ENCODE measurements around the gene LTBP1.
"Not testable (repeated sequence)": the region's sequence is repeated elsewhere in the genome, so short reads cannot be mapped to it uniquely, and the experiment has no call there.

LTBP1 gene

GRCh38 chr2:33420726-33421125, 474.0 kb downstream of the LTBP1 start:
- H3K27ac Mint-ChIP-seq, result no peak overlapping the region
- peaks cover 7% of the 10 kb centered on the region for H3K27me3 Mint-ChIP-seq
- H3K4me3 Mint-ChIP-seq, result no peak overlapping the region
- H3K4me1 Mint-ChIP-seq (ENCODE audit: low read depth), result no peaks in the 10 kb centered on the region
- no peaks in the 10 kb centered on the region for H3K36me3 Mint-ChIP-seq
- no peaks in the 10 kb centered on the region for H3K9me3 Mint-ChIP-seq (ENCODE audit: low read depth)

DNA sequence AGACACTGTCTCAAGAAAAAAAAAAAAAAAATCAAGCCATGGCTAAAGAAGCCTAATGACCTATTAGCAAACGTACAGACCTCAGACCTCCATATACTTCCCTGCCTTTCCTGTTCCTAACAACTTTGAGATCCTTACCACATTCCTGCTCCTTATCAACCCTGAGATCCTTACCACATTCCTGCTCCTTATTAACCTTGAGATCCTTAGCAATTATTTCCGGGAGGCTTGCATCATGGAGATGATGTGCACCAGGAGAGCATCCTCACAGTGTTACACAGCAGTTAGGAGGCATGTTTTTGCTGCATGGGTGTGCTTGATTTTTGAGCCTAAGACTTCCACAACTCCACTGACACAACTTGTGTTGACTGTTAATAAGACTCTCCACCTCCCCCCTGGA, 475.1 kb downstream of the LTBP1 start:
- Mint-ChIP-seq H3K4me3 (no peak overlapping the region), H3K4me1 (ENCODE audit: low read depth) (no peaks in the 10 kb centered on the region), H3K9me3 (ENCODE audit: low read depth) (no peaks in the 10 kb centered on the region), H3K36me3 (no peaks in the 10 kb centered on the region), H3K27me3 (peaks cover 7% of the 10 kb centered on the region), H3K27ac (no peak overlapping the region)

GRCh38 chr2:33425161-33425560, 478.4 kb downstream of the LTBP1 start:
- Mint-ChIP-seq H3K4me1 (ENCODE audit: low read depth) (no peaks in the 10 kb centered on the region), H3K27me3 (peaks cover 1% of the 10 kb centered on the region), H3K36me3 (no peaks in the 10 kb centered on the region), H3K9me3 (ENCODE audit: low read depth) (no peaks in the 10 kb centered on the region), H3K27ac (no peak overlapping the region), H3K4me3 (no peak overlapping the region)

- Mint-ChIP-seq H3K9me3 (ENCODE audit: low read depth) (no peaks in the 10 kb centered on the region), H3K27me3 (peaks cover 1% of the 10 kb centered on the region), H3K36me3 (no peaks in the 10 kb centered on the region), H3K27ac (no peak overlapping the region), H3K4me1 (ENCODE audit: low read depth) (no peaks in the 10 kb centered on the region), H3K4me3 (no peak overlapping the region)
These were observed 478.9 kb downstream of the LTBP1 start for GRCh38 chr2:33425586-33426031.

- H3K27ac Mint-ChIP-seq, result no peak overlapping the region
- no peaks in the 10 kb centered on the region for H3K4me1 Mint-ChIP-seq (ENCODE audit: low read depth)
- peaks cover 1% of the 10 kb centered on the region for H3K27me3 Mint-ChIP-seq
- H3K36me3 Mint-ChIP-seq, result no peaks in the 10 kb centered on the region
- no peaks in the 10 kb centered on the region for H3K9me3 Mint-ChIP-seq (ENCODE audit: low read depth)
- H3K4me3 Mint-ChIP-seq, result no peak overlapping the region
These were observed 480.0 kb downstream of the LTBP1 start for GRCh38 chr2:33426666-33427231.

DNA sequence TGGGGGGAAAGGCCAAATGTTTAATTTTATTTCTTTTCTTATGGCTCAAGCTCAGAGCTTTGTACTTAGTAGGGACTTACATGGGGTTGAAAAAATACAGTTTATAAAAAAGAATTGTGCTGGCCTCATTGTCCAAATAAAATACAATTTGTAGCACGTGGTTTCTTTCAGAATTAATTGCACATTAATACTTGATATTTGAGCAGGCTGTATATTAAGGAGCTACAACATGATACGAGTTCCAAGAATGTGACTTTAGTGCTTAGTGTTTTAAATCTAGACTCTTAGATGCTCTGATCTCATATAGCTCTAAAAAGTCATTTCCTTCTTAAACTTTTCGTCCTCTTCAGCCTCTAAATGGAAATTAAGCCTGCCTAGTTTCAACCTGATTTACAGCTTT, 483.3 kb downstream of the LTBP1 start:
- no peaks in the 10 kb centered on the region for H3K4me1 Mint-ChIP-seq (ENCODE audit: low read depth)
- H3K9me3 Mint-ChIP-seq (ENCODE audit: low read depth), result no peaks in the 10 kb centered on the region
- H3K36me3 Mint-ChIP-seq, result peaks cover 2% of the 10 kb centered on the region
- no peak overlapping the region for H3K4me3 Mint-ChIP-seq
- no peak overlapping the region for H3K27ac Mint-ChIP-seq
- H3K27me3 Mint-ChIP-seq, result peaks cover 4% of the 10 kb centered on the region

DNA sequence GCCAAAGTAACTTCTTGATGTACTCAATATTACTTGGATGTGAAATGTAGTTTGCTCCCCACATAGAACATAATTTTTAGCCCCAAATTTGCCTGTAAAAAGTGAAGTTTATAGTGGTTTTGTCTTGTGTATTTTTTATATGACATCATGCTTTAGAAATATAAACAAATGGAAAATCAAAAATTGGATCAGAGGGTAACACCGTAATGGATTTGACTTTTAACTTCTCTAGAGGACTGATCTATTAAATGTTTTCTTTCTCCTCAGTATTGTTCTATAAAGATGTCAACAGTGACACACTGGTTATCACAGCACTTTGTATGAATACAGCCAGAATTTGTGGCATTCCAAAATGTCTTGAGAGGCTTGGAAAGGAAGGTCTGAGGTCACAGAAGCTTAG, 484.1 kb downstream of the LTBP1 start:
- Mint-ChIP-seq H3K9me3 (ENCODE audit: low read depth) (no peaks in the 10 kb centered on the region), H3K4me3 (no peak overlapping the region), H3K27ac (no peak overlapping the region), H3K36me3 (peaks cover 2% of the 10 kb centered on the region), H3K4me1 (ENCODE audit: low read depth) (no peaks in the 10 kb centered on the region), H3K27me3 (peaks cover 4% of the 10 kb centered on the region)

- Mint-ChIP-seq H3K4me3 (no peak overlapping the region), H3K27ac (no peak overlapping the region), H3K4me1 (ENCODE audit: low read depth) (no peaks in the 10 kb centered on the region), H3K9me3 (ENCODE audit: low read depth) (no peaks in the 10 kb centered on the region), H3K36me3 (peaks cover 2% of the 10 kb centered on the region), H3K27me3 (peaks cover 6% of the 10 kb centered on the region)
These were observed 486.1 kb downstream of the LTBP1 start for GRCh38 chr2:33432871-33433270.

GRCh38 chr2:33433279-33434235, 486.8 kb downstream of the LTBP1 start:
- Mint-ChIP-seq H3K27ac (no peak overlapping the region), H3K36me3 (peaks cover 2% of the 10 kb centered on the region), H3K4me3 (no peak overlapping the region), H3K9me3 (ENCODE audit: low read depth) (no peaks in the 10 kb centered on the region), H3K4me1 (ENCODE audit: low read depth) (no peaks in the 10 kb centered on the region), H3K27me3 (peaks cover 6% of the 10 kb centered on the region)

DNA sequence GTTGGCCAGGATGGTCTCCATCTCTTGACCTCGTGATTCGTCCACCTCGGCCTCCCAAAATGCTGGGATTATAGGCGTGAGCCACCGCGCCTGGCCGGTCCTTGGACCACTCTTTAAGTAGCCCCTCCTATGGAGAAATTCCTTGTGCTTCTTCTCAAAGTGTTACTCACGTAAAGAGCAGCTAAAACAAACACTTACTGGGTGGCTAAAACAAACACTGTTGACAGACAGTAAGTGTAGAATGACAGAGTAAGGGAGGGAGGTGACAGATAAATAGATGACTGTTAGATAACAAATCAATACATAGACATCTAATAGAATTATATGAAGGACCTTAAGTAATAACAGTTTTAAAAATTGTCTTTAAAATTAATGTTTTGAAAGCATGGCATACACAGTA, 488.8 kb downstream of the LTBP1 start:
- Mint-ChIP-seq H3K9me3 (ENCODE audit: low read depth) (no peaks in the 10 kb centered on the region), H3K4me1 (ENCODE audit: low read depth) (no peaks in the 10 kb centered on the region), H3K27me3 (peaks cover 6% of the 10 kb centered on the region), H3K4me3 (no peak overlapping the region), H3K36me3 (peaks cover 2% of the 10 kb centered on the region), H3K27ac (no peak overlapping the region)

DNA sequence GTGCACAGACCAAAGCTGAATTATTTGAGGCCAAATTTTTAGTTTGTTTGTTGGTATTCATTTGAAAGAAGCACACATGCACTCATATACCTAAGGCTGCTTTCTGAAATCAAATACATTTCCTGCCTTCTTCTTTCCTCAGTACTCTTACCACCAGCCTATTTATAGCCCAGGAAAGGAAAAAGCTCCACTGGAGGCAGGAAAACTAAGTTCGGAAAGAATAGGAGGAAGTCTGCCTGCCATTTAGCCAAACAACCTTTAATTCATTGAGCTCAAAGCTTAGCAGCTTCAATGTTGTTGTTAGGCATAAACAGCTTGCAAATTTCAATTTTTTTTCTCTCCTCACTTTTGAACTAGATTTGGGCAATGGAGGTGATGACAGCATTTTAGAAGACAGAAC, 489.3 kb downstream of the LTBP1 start:
- H3K4me1 Mint-ChIP-seq (ENCODE audit: low read depth), result no peaks in the 10 kb centered on the region
- H3K4me3 Mint-ChIP-seq, result no peak overlapping the region
- H3K27me3 Mint-ChIP-seq, result peaks cover 6% of the 10 kb centered on the region
- no peaks in the 10 kb centered on the region for H3K9me3 Mint-ChIP-seq (ENCODE audit: low read depth)
- peaks cover 2% of the 10 kb centered on the region for H3K36me3 Mint-ChIP-seq
- no peak overlapping the region for H3K27ac Mint-ChIP-seq

DNA sequence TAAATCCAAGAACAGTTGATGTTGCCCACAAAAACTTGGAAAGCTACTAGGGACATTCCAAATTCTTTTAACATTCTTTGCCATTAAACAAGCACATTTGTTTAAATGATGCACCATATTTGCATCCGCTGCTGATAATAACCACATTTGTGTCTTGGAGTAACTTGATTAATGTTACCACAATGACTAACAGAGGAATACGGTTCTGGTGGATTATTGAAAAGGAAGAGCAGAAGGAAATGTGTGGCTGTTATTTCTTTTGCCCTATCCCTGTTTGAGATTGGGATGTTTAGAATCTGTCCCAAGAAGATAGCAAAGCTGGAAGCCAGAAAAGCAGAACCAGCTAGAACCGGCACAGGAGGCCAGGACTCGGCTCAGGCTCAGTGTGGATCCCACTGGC, 490.5 kb downstream of the LTBP1 start:
- H3K27me3 Mint-ChIP-seq, result peaks cover 3% of the 10 kb centered on the region
- no peak overlapping the region for H3K4me3 Mint-ChIP-seq
- H3K9me3 Mint-ChIP-seq (ENCODE audit: low read depth), result no peaks in the 10 kb centered on the region
- no peak overlapping the region for H3K27ac Mint-ChIP-seq
- H3K4me1 Mint-ChIP-seq (ENCODE audit: low read depth), result no peaks in the 10 kb centered on the region
- H3K36me3 Mint-ChIP-seq, result peaks cover 2% of the 10 kb centered on the region

DNA sequence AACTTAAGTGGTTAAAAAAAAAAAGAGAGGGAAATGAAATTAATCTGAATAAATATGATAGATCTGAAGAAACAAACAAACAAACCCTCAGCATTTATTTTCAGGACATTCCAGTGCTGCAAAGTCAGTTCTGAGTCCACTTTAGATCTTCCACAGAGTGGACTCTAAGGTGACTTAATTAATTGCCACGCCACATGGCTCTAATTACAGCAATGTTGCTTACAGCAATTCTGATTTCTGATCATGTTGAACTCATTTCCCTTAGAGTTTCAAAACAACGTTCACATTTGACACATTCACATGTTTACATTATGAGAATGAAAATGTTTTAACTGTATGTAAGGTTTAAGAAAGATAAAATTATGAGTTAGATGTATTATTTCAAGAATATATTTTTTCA, 491.1 kb downstream of the LTBP1 start:
- no peak overlapping the region for H3K4me3 Mint-ChIP-seq
- H3K27me3 Mint-ChIP-seq, result peaks cover 3% of the 10 kb centered on the region
- H3K36me3 Mint-ChIP-seq, result peaks cover 2% of the 10 kb centered on the region
- no peaks in the 10 kb centered on the region for H3K9me3 Mint-ChIP-seq (ENCODE audit: low read depth)
- no peak overlapping the region for H3K27ac Mint-ChIP-seq
- no peaks in the 10 kb centered on the region for H3K4me1 Mint-ChIP-seq (ENCODE audit: low read depth)

- H3K4me3 Mint-ChIP-seq, result no peak overlapping the region
- no peaks in the 10 kb centered on the region for H3K4me1 Mint-ChIP-seq (ENCODE audit: low read depth)
- no peak overlapping the region for H3K27ac Mint-ChIP-seq
- H3K27me3 Mint-ChIP-seq, result peaks cover 1% of the 10 kb centered on the region
- H3K9me3 Mint-ChIP-seq (ENCODE audit: low read depth), result no peaks in the 10 kb centered on the region
- H3K36me3 Mint-ChIP-seq, result no peaks in the 10 kb centered on the region
These were observed 494.6 kb downstream of the LTBP1 start for GRCh38 chr2:33441235-33441810.

- H3K9me3 Mint-ChIP-seq (ENCODE audit: low read depth); H3K27me3 Mint-ChIP-seq; H3K36me3 Mint-ChIP-seq; H3K4me3 Mint-ChIP-seq; H3K27ac Mint-ChIP-seq; H3K4me1 Mint-ChIP-seq (ENCODE audit: low read depth): not testable (repeated sequence)
These were observed 495.3 kb downstream of the LTBP1 start for GRCh38 chr2:33442052-33442451.

All from activated naive CD8-positive, alpha-beta T cell (primary cell).